HL-60/S4 treated with retinoic acid at 250 ng/mL for 4 days and 3 days (cell line): Measurements from ENCODE around the gene C3orf20.

Experiments used
- in situ Hi-C: fragments of 300-500 bp; cut with MboI; formaldehyde crosslinking; loops from 2 replicates; pipeline ENCODE4 v1.7.0; 2022; ENCODE audit warnings: low sequenced_read_pairs

C3orf20 gene

DNA sequence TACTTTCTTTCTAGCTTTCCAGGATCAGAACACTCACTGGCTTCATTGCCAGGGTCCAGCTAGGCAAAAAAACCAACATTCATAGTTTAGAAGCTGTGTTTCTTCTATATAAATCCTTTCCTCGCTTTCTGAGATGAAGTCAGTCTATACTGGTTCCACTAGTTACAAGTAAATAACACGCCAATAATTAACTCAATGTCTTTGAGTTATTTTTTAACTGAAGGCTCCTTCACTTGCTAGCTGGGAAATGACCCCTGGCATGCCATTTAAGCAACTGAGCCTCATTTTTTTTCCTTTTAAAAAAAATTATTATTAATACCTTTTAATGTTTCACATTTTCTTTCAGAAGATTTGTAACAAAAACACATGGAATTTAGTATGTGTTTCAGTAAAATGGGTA is 25.5 kb upstream of the C3orf20 start:
- in situ Hi-C loops, result no loop called here

- in situ Hi-C loops, result loop anchor here (25.0 kb wide), 1 partner anchor 262 kb away; no protein-coding TSS in a partner anchor
Measured at GRCh38 chr3:14650193-14650592, 24.7 kb upstream of the C3orf20 start.

GRCh38 chr3:14651440-14652251 is 23.3 kb upstream of the C3orf20 start, which contains the start of gene CCDC174:
Gene CCDC174, plus strand, starts transcription at chr3:14651762. Its CDS starts 75 bp downstream, at chr3:14651837.
- in situ Hi-C loops, result loop anchor here (25.0 kb wide), 1 partner anchor 261 kb away; no protein-coding TSS in a partner anchor

DNA sequence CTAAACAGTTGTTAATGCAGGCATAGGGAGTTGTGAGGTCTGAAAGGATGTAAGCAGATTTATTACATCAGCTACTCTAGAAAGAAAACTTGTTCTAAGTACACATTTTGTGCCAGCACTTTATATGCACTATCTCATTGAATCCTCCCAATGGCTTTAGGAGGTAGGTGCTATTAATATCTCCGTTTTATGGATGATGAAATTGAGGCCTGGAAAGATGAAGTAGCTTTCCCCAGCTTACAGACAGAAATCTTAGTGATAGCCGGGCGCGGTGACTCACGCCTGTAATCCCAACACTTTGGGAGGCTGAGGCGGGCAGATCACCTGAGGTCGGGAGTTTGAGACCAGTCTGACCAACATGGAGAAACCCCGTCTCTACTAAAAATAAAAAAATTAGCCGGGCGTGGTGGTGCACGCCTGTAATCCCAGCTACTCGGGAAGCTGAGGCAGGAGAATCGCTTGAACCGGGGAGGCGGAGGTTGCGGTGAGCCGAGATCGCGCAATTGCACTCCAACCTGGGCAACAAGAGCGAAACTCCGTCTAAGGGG is 22.5 kb upstream of the C3orf20 start:
- in situ Hi-C loops, result loop anchor here (25.0 kb wide), 1 partner anchor 260 kb away; no protein-coding TSS in a partner anchor

DNA sequence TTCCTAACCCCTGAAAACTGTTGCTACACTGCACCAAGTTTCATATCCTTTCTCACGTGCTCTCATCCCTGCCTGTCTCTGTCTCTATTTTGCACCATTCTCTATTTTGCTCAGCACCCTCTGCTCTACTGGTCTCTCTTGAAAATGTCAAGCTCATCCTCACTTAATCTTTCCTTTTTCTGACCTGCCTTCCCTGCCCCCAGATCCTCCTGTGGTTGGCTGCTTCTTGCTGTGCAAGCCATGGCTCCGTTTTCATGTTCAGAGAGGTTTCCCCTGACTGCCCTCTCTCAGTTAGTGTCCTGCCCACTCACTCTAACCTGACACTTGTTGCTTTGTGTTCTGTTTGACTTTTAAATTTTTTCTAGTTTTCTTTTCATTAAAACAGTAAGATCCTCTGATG is 17.4 kb upstream of the C3orf20 start:
- in situ Hi-C loops, result loop anchor here (25.0 kb wide), 1 partner anchor 255 kb away; no protein-coding TSS in a partner anchor

DNA sequence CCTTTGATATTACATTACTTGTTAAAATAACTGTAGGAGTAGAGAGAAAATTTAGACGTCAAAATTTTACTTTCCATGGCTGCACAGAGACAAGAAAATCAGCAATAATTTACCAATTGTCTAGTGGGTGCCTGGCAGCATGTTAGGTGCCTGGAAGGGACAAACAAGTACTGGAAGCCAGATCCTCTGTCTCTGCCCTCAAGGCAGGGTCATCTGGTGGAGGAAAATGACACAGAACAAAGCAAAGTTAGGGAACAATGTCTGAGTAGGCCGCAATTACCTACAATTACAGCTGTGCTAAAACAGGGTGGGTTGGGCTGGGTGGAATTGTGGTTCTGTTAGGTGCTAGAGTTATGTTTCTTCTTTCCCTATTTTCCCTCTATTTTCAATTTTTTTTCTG is 16.0 kb upstream of the C3orf20 start:
- in situ Hi-C loops, result loop anchor here (25.0 kb wide), 1 partner anchor 253 kb away; no protein-coding TSS in a partner anchor

- in situ Hi-C loops, result loop anchor here (25.0 kb wide), 1 partner anchor 251 kb away; no protein-coding TSS in a partner anchor
Measured at GRCh38 chr3:14660942-14661341, 14.0 kb upstream of the C3orf20 start.

DNA sequence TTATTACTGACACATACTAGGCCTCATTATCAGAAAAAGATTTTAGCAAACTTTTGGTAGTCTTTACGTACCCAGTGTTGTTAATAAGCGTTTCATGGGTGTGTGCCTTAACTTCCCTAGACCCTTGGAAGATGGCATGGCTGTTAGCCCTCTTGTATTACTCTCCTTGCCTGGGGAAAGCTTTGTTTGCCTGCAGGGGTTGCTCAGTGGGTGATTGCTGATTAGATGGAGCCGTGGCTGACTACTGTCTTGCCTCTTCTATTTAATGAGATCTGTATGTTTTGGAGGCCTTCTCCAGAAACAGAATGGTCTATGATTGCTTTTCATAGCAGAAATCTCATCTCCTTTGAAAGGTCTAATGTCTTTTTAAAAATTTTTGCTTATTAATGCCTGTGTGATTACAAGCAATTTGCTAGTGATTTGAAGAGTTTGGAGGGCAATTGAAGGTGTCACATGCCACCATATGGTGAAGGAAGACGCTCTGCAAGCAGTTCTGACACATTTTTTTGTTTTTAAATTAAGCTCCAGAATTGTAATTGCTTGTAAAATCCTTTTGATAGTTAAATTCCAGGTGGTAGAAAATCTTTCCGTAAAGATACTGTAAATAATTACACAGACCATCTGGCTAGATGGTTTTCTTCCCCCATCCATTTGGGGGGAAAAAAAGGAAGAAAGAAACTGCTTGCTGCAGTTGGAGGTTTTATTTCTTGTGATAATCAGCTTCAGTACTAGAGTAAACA is 11.4 kb upstream of the C3orf20 start:
- in situ Hi-C loops, result loop anchor here (25.0 kb wide), 1 partner anchor 249 kb away; no protein-coding TSS in a partner anchor

DNA sequence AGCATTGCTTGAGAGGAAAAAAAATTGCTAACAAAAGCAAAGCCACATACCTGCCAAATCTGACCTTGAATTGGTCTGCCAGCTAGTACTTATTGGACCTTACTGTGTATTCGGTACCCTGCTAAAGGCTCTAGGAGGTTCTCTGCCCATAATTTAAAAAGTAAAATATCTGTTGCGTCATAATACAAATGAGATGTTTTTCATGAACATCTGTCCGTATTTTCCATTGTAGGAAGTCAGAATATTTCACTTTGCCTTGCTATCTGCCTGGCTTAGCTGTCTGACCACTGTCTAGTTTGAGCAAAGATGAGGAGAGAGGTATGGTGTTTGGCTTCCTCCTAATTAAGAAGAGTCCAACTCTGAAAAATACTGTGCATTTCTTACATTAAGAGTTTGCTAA is 10.8 kb upstream of the C3orf20 start:
- in situ Hi-C loops, result loop anchor here (25.0 kb wide), 1 partner anchor 248 kb away; no protein-coding TSS in a partner anchor

GRCh38 chr3:14672588-14672987 is 2.4 kb upstream of the C3orf20 start:
- in situ Hi-C loops, result loop anchor here (10.0 to 25.0 kb wide), 2 partner anchors 92 to 240 kb away; no protein-coding TSS in a partner anchor

DNA sequence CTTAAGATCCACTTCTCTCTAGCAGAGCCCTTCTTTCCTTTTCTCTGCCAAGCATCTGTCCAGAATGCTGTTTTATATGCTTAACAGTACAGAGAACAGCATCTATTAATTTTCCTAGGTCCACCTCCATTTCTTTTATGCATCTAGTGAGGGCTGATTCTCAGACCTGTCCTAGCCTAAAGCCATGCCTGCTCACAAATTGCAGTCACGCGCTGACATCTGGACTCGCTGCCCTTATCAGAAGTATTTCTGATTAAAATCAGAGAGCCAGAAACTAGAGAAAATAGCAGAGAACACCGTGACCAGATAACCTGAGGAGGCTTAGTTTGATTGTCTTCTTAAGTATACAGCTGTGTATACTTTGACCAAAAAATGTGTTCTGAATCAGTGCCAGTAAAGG is 1.9 kb downstream of the C3orf20 start:
- in situ Hi-C loops, result loop anchor here (10.0 kb wide), 1 partner anchor 88 kb away; no protein-coding TSS in a partner anchor

DNA sequence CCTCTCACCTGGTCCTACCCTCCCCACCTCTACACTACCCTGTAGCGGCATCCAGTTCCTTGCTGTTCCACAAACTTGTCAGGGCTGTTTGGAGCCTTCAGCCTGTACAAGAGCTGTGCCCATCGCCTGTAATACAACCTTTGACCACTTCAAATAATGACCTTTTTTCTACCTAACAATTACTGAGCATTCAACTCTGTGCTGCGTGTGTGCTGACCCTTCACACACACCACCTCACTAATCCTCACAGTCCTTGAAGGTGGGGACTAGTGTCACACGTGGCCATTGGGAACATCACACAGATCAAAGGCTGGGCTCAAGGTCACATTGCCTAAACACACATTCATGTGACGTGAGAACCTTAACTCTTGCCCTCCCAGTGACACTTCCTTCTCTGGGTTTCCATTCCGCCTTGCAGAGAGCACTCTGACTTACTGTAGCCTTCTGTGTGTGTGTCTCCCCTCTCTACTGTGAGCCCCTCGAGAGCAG is 3.1 kb downstream of the C3orf20 start:
- in situ Hi-C loops, result loop anchor here (10.0 kb wide), 1 partner anchor 87 kb away; no protein-coding TSS in a partner anchor

DNA sequence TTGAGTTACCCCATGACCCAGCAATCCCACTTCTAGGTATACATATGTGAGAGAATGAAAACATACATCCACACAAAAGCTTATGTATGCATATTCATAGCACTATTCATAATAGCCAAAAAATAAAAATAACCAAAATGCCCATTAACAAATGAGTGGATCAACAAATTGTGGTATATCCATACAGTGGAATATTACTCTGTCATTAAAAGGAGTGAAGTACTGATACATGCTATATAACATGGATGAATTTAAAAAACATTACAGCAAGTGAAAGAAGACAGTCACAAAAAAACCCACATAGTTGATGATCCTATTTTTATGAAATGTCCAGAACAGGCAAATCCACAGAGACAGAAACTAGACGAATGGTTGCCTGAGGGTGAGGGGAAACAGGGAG is 5.2 kb downstream of the C3orf20 start:
- in situ Hi-C loops, result no loop called here

GRCh38 chr3:14680716-14681115 is 5.8 kb downstream of the C3orf20 start:
- in situ Hi-C loops, result no loop called here

GRCh38 chr3:14684447-14684846 is 9.5 kb downstream of the C3orf20 start:
- in situ Hi-C loops, result no loop called here

- in situ Hi-C loops, result no loop called here
Measured at GRCh38 chr3:14685179-14685578, 10.2 kb downstream of the C3orf20 start.

DNA sequence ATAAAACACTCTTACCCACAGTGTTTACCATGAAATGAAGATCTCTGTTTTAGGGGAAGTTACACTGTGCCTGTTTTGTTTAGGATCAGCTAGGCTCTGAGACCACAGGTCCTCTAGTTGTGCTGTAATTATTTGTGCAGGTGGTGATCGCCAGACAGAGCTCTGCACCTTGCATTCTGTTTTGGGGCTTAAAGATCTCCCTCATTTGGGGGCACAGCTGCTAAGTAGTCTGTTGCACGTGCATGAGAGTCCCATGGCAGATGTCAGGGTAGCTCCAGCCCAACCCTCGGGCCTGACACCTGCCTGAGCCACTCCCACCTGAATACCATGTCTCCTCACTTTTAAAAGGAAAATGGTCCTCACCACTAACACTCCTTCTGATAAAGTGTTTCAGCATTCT is 12.4 kb downstream of the C3orf20 start:
- in situ Hi-C loops, result no loop called here

- in situ Hi-C loops, result no loop called here
Measured at GRCh38 chr3:14688525-14688924, 13.6 kb downstream of the C3orf20 start.

DNA sequence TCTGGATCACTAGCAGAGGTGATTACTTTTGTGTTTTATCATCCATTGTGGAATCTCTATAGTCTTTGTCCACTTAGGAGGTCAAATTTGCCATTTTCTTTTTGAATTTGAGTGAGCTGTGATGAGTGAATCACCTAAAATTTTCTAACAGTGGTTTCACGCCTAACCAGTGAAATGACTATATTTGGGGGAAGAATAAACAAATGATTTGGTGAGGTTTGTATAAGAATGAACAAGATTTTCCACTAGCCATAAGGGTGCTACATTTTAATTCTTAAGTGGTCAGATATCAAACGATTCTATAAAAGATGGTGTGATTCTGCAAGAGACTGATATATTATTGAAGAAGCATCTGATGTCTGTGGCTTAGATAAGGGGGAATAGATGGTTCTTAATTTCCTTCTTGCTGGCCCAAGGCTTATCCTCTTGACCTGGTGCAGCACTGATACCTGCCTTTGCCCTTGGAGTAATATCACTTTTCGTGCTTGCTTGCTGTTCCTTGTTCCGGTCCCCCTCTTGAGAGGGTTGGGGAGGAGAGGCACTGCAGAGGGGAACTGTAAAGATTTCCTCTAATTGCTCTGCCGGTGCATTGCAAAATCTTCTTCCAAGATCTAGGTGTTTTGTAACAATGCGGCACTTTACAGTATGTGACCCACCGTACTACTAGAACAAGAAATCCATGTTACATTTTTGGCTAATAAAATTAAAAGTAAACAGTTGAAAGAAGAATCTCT is 14.5 kb downstream of the C3orf20 start:
- in situ Hi-C loops, result no loop called here

- in situ Hi-C loops, result no loop called here
Measured at GRCh38 chr3:14691239-14691638, 16.3 kb downstream of the C3orf20 start.
